SK-N-MC (cell line): ENCODE measurements around the gene GNG4.

Source experiments
- EZH2 ChIP-seq: fragments of 200-600 bp; sonication (generic); IDR thresholded peaks from one replicate; pipeline ENCODE4 v1.6.1; 2017; ENCODE audit warnings: antibody characterized with exemption
- POLR2AphosphoS5 ChIP-seq: IDR thresholded peaks from 2 replicates; pipeline ENCODE4 v1.6.1; 2012; ENCODE audit warnings: mild to moderate bottlenecking, low read depth, low read length, borderline replicate concordance

DNA sequence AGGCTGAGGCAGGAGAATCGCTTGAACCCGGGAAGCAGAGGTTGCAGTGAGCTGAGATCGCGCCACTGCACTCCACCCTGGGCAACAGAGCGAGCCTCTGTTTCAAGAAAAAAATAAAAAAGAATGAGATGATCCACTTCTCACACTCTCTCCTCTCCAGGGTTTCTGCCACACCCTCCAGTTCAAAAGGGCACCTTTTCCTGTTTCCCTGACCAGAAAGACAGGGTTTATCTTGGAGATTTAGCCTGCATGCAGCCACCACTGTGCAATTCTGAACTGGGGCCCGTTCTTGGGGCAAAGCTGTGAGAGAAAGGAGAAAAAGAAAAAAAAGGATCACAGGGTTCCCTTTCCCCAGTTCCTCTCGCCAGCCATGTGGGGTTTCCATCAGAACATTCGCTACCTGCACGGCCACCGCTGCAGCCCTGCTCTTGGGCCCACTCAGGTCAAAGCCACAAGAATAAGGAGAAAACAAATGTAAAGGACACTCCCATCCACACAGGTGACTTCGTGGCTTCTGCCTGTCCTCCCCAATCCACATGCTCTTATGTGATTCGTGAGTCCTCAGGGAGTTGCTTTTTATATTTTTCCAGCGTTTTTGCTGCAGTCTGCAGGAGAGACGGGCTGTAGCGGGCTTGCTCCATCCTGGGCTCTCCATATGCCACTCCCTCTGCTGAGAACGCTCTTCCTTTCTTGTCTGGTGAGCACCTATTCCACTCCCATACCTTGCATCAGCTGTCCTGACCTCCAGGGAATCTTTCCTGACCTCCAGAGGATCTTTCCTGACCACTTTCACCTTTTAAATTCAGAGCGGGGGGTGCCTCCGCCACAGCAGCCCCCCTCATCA lies 26.4 kb downstream of the GNG4 start:
- TF ChIP-seq EZH2 (no peak), POLR2AphosphoS5 (no peak)
